DMS 273 (cell line): ENCODE measurements around the gene DAPK2.
A peak's percentile ranks its signal among the peaks of the same experiment; 100 is the strongest.

Experiments used
- DNase-seq: peaks from one replicate; lab custom pipeline; 2025; ENCODE audit not compliant: unreplicated experiment; lab: John Stamatoyannopoulos, UW

Gene DAPK2

DNA sequence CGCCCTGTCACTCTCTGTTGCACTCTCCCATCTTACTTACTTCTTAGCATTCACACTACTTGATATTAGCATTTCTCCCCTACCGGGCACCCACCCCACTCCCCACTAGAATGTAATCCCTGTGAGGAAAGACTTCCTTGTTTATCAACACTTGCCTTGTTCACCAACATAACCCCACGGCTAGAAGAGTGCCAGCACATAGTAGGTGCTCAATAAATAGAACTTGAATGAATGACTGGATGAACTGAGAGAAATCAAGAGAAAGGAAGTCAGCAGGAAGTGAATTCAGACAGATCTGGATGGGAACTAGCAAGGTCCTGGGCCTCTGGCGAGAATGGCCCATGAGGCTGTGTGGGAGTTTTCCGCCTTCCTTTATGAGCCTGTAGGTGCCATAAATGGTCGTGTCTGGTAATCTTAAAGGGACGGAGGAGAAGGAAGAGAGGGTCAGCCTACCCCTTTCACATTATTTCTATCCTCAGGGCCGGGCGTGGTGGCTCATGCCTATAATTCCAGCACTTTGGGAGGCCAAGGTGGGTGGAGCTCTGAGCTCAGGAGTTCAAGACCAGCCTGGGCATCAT is 170.1 kb downstream of the DAPK2 start:
- DNase-seq = no peak

GRCh38 chr15:63874616-63875015 is 171.7 kb downstream of the DAPK2 start:
- DNase-seq = no peak

- DNase-seq = no peak
These were observed 173.3 kb downstream of the DAPK2 start for GRCh38 chr15:63872759-63873510.

DNA sequence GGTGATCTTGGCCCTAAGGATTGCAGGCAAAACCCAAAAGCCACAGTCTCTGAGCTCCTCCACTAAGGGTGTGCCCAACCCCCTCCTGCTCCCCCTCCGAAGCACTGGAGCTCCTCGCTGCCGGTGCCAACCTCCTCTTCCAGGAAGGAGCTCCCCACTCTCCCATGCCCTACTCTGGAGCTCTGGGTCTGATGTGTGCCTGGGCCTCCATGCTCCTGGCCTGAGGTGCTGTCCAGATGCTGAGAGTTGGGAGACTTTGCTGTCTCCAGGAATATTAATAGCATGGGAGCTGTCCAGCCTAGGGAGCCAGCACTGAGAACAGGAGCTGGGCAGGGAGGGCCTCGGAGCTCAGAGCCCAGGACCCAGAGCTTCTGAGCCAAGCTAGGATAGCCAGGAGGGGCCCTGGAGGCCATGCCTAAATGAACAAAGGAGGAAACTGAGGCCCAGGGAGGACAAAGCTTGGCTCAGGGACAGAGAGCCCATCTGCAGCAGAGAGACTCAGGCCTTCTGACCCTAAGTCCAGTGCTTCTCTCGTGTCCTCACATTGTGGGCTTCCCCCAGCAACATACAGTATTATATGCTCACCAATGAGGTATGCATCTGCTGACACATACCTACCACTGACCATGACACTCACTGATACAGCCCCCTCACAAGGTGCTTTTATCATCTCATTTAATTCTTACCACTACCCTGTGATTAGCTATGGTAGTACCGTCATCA is 175.6 kb downstream of the DAPK2 start:
- DNase-seq = no peak

DNA sequence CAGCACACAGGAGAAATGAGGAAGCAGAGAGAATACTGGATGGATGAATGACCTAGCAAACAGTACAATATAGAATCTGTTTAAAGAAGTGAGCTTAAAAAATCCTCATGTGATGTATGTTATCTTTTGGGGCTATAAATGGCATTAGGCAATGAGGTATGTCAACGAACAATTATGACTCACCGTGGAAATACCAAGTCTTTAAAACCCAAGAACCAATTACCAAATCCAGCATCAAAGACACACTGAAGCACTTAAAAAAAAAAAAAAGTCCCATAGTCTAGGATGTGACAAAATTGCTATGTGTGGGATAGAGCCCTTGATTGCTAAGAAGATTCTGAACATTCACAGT is 176.3 kb downstream of the DAPK2 start:
- no peak for DNase-seq

DNA sequence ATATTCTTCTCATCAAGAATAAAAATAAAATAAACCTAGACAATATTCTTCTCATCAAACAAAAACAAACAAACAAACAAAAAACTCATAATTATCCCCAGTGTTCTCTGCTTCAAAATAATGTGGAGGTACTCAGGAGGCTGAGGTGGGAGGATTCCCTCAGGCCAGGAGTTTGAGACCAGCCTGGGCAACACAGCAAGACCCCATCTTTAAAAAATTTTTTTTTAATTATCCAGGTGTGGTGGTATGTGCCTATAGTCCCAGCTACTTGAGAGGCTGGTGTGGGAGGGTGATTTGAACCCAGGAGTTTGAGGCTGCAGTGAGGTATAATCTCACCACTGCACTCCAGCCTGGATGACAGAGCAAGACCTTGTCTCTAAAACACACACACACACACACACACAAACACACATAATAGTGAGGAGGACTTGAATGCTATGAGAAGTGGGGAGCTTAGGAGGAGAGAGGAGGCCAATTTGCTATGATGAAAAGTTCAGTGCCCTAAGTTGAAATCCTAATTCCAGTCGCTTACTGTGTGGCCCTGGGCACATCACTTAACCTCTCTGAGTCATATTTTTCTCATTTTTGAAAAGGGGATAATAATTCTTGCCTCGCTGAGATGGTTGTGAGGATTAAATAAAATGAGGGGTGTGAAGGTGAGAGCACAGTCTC is 176.8 kb downstream of the DAPK2 start:
- no peak for DNase-seq

GRCh38 chr15:63864186-63864585 is 182.1 kb downstream of the DAPK2 start:
- DNase-seq = no peak

- no peak for DNase-seq
These were observed 184.3 kb downstream of the DAPK2 start for GRCh38 chr15:63861946-63862517.

- no peak for DNase-seq
These were observed 185.7 kb downstream of the DAPK2 start for GRCh38 chr15:63860555-63860954.

DNA sequence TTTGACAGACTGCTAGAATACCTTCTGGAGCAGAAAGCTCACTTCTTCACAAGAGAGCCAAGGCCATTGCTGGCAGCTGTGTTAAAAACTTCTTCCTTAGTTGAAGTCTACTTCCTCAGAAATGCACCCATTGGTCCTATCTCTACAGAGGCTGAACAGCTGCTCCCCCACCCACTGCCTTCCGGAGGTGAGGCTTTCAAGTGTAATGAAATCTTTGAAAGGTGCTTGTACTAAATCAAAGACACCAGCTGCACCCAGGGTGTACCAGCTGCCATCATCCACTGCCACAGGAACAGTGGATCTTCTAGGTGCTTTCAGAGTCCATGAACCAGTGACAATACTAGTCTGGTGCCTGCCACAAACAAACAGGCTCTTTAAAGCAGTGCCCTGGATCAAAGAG is 186.1 kb downstream of the DAPK2 start:
- peak; percentile 50 for DNase-seq

- no peak for DNase-seq
These were observed 187.4 kb downstream of the DAPK2 start for GRCh38 chr15:63858881-63859280.

DNA sequence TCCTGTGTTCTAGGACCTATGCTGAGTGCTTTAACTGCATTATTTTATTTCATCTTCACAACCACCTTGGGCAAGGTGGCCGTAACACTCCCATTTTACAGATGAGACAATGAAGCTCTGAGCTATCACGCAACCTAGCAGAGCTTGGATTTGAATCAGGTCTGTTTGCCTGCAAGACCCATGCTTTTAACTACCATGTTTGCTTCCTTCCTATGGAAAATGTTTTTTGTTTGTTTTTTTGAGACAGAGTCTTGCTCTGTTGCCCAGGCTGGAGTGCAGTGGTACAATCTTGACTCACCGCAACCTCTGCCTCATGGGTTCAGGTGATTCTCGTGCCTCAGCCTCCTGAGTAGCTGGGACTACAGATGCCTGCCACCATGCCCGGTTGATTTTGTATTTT is 187.8 kb downstream of the DAPK2 start:
- no peak for DNase-seq

- peak; percentile 82 for DNase-seq
These were observed 188.8 kb downstream of the DAPK2 start for GRCh38 chr15:63857461-63857856.
